Sigmoid colon (tissue), 7 donors: ENCODE data around the gene IRAK1. TPM values are rescaled to one million over a fixed set of nuclear protein-coding genes. Genes with fewer than 3 reads are reported as not detected.

Source experiments
- DNase-seq: peaks from one replicate; pipeline ENCODE4 v3.0.0-alpha.2; 2019
- H3K27ac ChIP-seq, 4 donors: fragments of 200-600 bp; sonication (generic); one replicate each; pipeline ENCODE4 v1.5.1; 2016 to 2019; ENCODE audit warnings: mild to moderate bottlenecking in 1 of 4
- H3K27me3 ChIP-seq, 3 donors: fragments of 200-600 bp; sonication (generic); one replicate each; pipeline ENCODE4 v1.5.1; 2019; ENCODE audit warnings: mild to moderate bottlenecking in 1 of 3
- H3K36me3 ChIP-seq, 4 donors: fragments of 200-600 bp; sonication (generic); one replicate each; pipeline ENCODE4 v1.5.1; 2016 to 2019
- H3K4me1 ChIP-seq, 4 donors: fragments of 200-600 bp; sonication (generic); one replicate each; pipeline ENCODE4 v1.5.1; 2017 to 2019
- H3K4me3 ChIP-seq, 4 donors: fragments of 200-600 bp; sonication (generic); one replicate each; pipeline ENCODE4 v1.5.1; 2017 to 2019; ENCODE audit warnings: mild to moderate bottlenecking in 2 of 4, moderate library complexity in 1 of 4
- H3K9me3 ChIP-seq, 4 donors: fragments of 200-600 bp in 3 of 4; sonication (generic) in 3 of 4; one replicate each; pipeline versions ENCODE4 v1.5.1 to v1.6.1; 2013 to 2019
- EP300 ChIP-seq, 4 donors: sonication (generic); formaldehyde crosslinking; IDR thresholded peaks; one replicate each; pipeline ENCODE4 v1.6.1; 2017; ENCODE audit warnings: antibody characterized with exemption in 4 of 4
- POLR2A ChIP-seq, 2 donors: fragments of 450-650 bp; IDR thresholded peaks; one replicate each; pipeline ENCODE4 v1.6.1; 2016; ENCODE audit warnings: antibody characterized with exemption in 2 of 2, mild to moderate bottlenecking in 2 of 2, moderate library complexity in 2 of 2
- POLR2AphosphoS5 ChIP-seq, 4 donors: sonication (generic); formaldehyde crosslinking; IDR thresholded peaks; one replicate each; pipeline ENCODE4 v1.6.1; 2017; ENCODE audit warnings: antibody characterized with exemption in 4 of 4
- WGBS, 2 donors: extraction: QIAGEN DNeasy Blood & Tissue Kit; methylation state at CpG; one replicate each; pipeline ENCODE4 v1.1.7; 2013; 5-methylcytosine and 5-hydroxymethylcytosine counted together
- intact Hi-C: fragments of 100-400 bp; cut with DNase I; formaldehyde crosslinking; loops from one replicate; pipeline ENCODE4 v1.15.1; 2023
- polyA plus RNA-seq, 3 donors: library from polyadenylated mRNA; stranded (reverse); fragments of 200-250 nt; gene quantifications; one replicate each; pipeline ENCODE4 v1.2.3, GENCODE V29; 2013
- total RNA-seq, 4 donors: library from RNA; depleted of rRNA; stranded (reverse); fragments of >200 nt; gene quantifications; one replicate each; pipeline ENCODE4 v1.1.0, GENCODE V29; 2016
- TF ChIP-seq, protein P1 (sequence below), 4 experiments: fragments of 450-650 bp in 3 of 4; fragments of 200-600 bp in 1 of 4; IDR thresholded peaks; one replicate each; pipeline ENCODE4 v1.5.1; 2016 to 2019; ENCODE audit warnings: antibody characterized with exemption in 4 of 4, mild to moderate bottlenecking in 3 of 4, moderate library complexity in 2 of 4
- donor health status: healthy with polysubstance abuse.
- donor health status: Bipolar disorder and iron deficiency.
- donor health status: healthy.

IRAK1 gene
- total and polyA plus RNA-seq, 7 donors: 26.8 to 103 (median 41.7) TPM

GRCh38 chrX:153991013-153991580 is 28.6 kb downstream of the IRAK1 start:
- 96 to 97% methylated on average over 3 of the region's 3 CpGs for WGBS, 2 donors
- no peak for DNase-seq
- TF ChIP-seq EP300 (IDR thresholded peaks at IDR 0.05): no peak
- TF ChIP-seq, protein P1, sequence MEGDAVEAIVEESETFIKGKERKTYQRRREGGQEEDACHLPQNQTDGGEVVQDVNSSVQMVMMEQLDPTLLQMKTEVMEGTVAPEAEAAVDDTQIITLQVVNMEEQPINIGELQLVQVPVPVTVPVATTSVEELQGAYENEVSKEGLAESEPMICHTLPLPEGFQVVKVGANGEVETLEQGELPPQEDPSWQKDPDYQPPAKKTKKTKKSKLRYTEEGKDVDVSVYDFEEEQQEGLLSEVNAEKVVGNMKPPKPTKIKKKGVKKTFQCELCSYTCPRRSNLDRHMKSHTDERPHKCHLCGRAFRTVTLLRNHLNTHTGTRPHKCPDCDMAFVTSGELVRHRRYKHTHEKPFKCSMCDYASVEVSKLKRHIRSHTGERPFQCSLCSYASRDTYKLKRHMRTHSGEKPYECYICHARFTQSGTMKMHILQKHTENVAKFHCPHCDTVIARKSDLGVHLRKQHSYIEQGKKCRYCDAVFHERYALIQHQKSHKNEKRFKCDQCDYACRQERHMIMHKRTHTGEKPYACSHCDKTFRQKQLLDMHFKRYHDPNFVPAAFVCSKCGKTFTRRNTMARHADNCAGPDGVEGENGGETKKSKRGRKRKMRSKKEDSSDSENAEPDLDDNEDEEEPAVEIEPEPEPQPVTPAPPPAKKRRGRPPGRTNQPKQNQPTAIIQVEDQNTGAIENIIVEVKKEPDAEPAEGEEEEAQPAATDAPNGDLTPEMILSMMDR (IDR thresholded peaks at IDR 0.05): no peak
- no peak for TF ChIP-seq POLR2AphosphoS5 (IDR thresholded peaks at IDR 0.05)
- no peak for TF ChIP-seq POLR2A (IDR thresholded peaks at IDR 0.05)
- Histone ChIP-seq H3K27me3 (no peaks in the 10 kb centered on the region), H3K36me3 (no peaks in the 10 kb centered on the region), H3K27ac (no peak overlapping the region), H3K4me1 (no peaks in the 10 kb centered on the region), H3K4me3 (no peak overlapping the region), H3K9me3 (no peaks in the 10 kb centered on the region)
- intact Hi-C loops: no loop called here

DNA sequence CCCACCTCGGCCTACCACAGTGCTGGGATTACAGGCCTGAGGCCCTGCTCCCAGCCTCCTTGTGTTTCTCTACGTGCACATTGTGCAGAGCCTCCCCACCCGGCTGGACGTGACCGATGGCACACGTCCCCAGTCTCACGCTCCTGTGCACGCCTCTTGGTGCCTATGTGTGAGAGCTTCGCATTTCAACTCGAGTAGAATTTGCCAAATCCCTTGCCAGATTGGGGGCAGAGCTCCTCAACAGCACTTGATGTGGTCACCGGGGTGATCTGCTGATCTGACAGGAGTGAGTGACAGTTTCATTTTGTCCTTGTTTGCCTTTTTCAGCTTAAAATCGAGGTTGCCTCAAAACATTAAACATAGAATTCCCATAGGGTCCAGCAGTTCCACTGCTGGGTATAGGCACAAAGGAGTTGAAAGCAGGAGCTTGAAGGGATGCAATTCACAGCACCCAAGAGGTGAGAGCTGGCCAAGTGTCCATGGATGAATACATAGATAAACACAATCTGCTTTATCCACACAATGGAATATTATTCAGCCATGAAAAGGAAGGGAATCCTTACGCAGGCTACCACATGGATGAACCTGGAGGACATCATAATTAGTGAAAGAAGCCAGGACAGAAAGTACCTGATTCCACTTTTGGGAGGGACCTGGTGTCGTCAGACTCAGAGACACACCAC is 29.6 kb downstream of the IRAK1 start:
- TF ChIP-seq POLR2A (IDR thresholded peaks at IDR 0.05) (no peak), EP300 (IDR thresholded peaks at IDR 0.05) (no peak), POLR2AphosphoS5 (IDR thresholded peaks at IDR 0.05) (no peak)
- TF ChIP-seq, protein P1 (IDR thresholded peaks at IDR 0.05): no peak
- H3K4me3 ChIP-seq: no peak overlapping the region
- no peaks in the 10 kb centered on the region for H3K27me3 ChIP-seq
- H3K36me3 ChIP-seq: no peaks in the 10 kb centered on the region
- DNase-seq: no peak
- no peaks in the 10 kb centered on the region for H3K4me1 ChIP-seq
- H3K27ac ChIP-seq: no peak overlapping the region
- intact Hi-C loops: no loop called here
- WGBS, 2 donors: 82 to 93% methylated on average over 14 of the region's 14 CpGs
- no peaks in the 10 kb centered on the region for H3K9me3 ChIP-seq

DNA sequence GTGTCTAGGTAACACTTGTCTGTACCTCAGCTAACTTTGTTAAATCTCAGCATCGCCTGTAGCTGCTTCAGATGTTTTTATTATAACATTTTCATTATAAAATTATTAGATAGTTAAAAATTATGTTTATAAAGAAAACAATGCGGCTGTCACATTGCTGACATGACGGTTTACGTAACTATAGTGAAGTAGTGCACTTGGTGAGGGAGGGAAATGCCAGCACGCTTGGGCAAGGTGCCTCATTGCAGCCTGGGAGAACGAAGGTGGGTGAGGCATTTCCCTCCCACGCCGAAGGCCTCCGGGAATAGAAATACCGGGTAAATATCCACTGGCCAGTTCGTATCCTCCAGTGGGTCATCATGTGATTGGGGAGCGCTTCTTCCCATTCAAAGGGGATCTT is 31.2 kb downstream of the IRAK1 start:
- Histone ChIP-seq H3K27ac (no peak overlapping the region), H3K27me3 (no peaks in the 10 kb centered on the region), H3K4me1 (no peaks in the 10 kb centered on the region), H3K9me3 (no peaks in the 10 kb centered on the region), H3K4me3 (no peak overlapping the region), H3K36me3 (no peaks in the 10 kb centered on the region)
- 93% methylated on average over 12 of the region's 12 CpGs for WGBS, 2 donors
- TF ChIP-seq POLR2A (IDR thresholded peaks at IDR 0.05) (no peak), POLR2AphosphoS5 (IDR thresholded peaks at IDR 0.05) (no peak), EP300 (IDR thresholded peaks at IDR 0.05) (no peak)
- TF ChIP-seq, protein P1 (IDR thresholded peaks at IDR 0.05): no peak
- DNase-seq: no peak
- intact Hi-C loops: no loop called here

- H3K4me3 ChIP-seq: no peak overlapping the region
- H3K36me3 ChIP-seq: no peaks in the 10 kb centered on the region
- WGBS, 2 donors: 48 to 51% methylated on average over 20 of the region's 20 CpGs
- intact Hi-C loops: no loop called here
- no peak for TF ChIP-seq EP300 (IDR thresholded peaks at IDR 0.05)
- TF ChIP-seq, protein P1 (IDR thresholded peaks at IDR 0.05): no peak
- TF ChIP-seq POLR2A (IDR thresholded peaks at IDR 0.05): no peak
- TF ChIP-seq POLR2AphosphoS5 (IDR thresholded peaks at IDR 0.05): no peak
- no peaks in the 10 kb centered on the region for H3K9me3 ChIP-seq
- H3K27ac ChIP-seq: peak overlapping the region in 3 of 4 donors; percentile 64 to 76 (median 68)
- no peak for DNase-seq
- H3K27me3 ChIP-seq: no peaks in the 10 kb centered on the region
- H3K4me1 ChIP-seq: no peaks in the 10 kb centered on the region
Measured at GRCh38 chrX:153984351-153985178, 35.1 kb downstream of the IRAK1 start.
